PFSK-1 (cell line): ENCODE data around the gene JAKMIP1.

Experiments used
- POLR2AphosphoS5 ChIP-seq: IDR thresholded peaks from 2 replicates; pipeline ENCODE4 v1.6.1; 2012; ENCODE audit warnings: low read depth, mild to moderate bottlenecking, control low read depth, low read length, moderate library complexity
- REST ChIP-seq, 2 experiments: IDR thresholded peaks; 2 replicates each; pipeline versions ENCODE4 v1.6.1 to v1.8.0; 2011 to 2012; ENCODE audit warnings: low read depth in 2 of 2, low read length in 2 of 2, control low read depth in 1 of 2, inconsistent platforms in 1 of 2, mild to moderate bottlenecking in 1 of 2, moderate library complexity in 1 of 2; ENCODE audit not compliant: insufficient read depth in 1 of 2
- SIN3A ChIP-seq: IDR thresholded peaks from 2 replicates; pipeline ENCODE4 v1.6.1; 2012; ENCODE audit warnings: mild to moderate bottlenecking, low read length, moderate library complexity, borderline replicate concordance; ENCODE audit not compliant: insufficient read depth
- TAF1 ChIP-seq: IDR thresholded peaks from 2 replicates; pipeline ENCODE4 v1.6.1; 2012; ENCODE audit warnings: low read length, control low read depth, borderline replicate concordance; ENCODE audit not compliant: insufficient read depth

- TF ChIP-seq POLR2AphosphoS5 (no peak), TAF1 (no peak), REST (IDR thresholded peaks at IDR 0.05; ENCODE audit: insufficient read depth in 1 of 2, low read depth in 2 of 2, low read length in 2 of 2) (no peak), SIN3A (no peak)
Observed at GRCh38 chr4:5991405-5991804, 208.9 kb downstream of the JAKMIP1 start.
